SK-N-SH treated with all-trans-retinoic acid at 6 μM for 48 hours (cell line): Measurements from ENCODE around the gene CCDC102B.
"Not testable (repeated sequence)": the region's sequence is repeated elsewhere in the genome, so short reads cannot be mapped to it uniquely, and the experiment has no call there.

Experiments
- ATAC-seq: fragments of 200-7000 bp; cut with Tn5 transposase; 3 replicates; pipeline ENCODE4 v1.9.1; 2020; ENCODE audit warnings: mild to moderate bottlenecking, moderate library complexity
- BACH2 ChIP-seq: fragments of 250-450 bp; sonication (Bioruptor Pico); IDR thresholded peaks from 2 replicates; pipeline ENCODE4 v1.9.0; 2021; ENCODE audit warnings: mild to moderate bottlenecking, borderline replicate concordance
- CREB5 ChIP-seq: fragments of 250-450 bp; sonication (Bioruptor Pico); IDR thresholded peaks from 2 replicates; pipeline ENCODE4 v1.5.1; 2020; ENCODE audit warnings: low read depth, mild to moderate bottlenecking, moderate library complexity
- CSDC2 ChIP-seq: fragments of 250-450 bp; sonication (Bioruptor Pico); IDR thresholded peaks from 2 replicates; pipeline ENCODE4 v1.5.0; 2020; ENCODE audit warnings: mild to moderate bottlenecking, moderate library complexity
- ESRRG ChIP-seq: fragments of 250-450 bp; sonication (Bioruptor Pico); IDR thresholded peaks from 2 replicates; pipeline ENCODE4 v1.6.1; 2021; ENCODE audit warnings: mild to moderate bottlenecking
- GLIS3 ChIP-seq: fragments of 250-450 bp; sonication (Bioruptor Pico); IDR thresholded peaks from 2 replicates; pipeline ENCODE4 v1.5.0; 2020; ENCODE audit warnings: mild to moderate bottlenecking, moderate library complexity
- ISL1 ChIP-seq: fragments of 250-450 bp; sonication (Bioruptor Pico); IDR thresholded peaks from 2 replicates; pipeline ENCODE4 v2.1.2; 2022; ENCODE audit warnings: mild to moderate bottlenecking, moderate library complexity
- OSR1 ChIP-seq: fragments of 250-450 bp; sonication (Bioruptor Pico); IDR thresholded peaks from 2 replicates; pipeline ENCODE4 v1.8.0; 2022; ENCODE audit warnings: moderate library complexity, mild to moderate bottlenecking, inconsistent platforms
- PATZ1 ChIP-seq: fragments of 250-450 bp; sonication (Bioruptor Pico); IDR thresholded peaks from 2 replicates; pipeline ENCODE4 v1.8.0; 2020; ENCODE audit warnings: mild to moderate bottlenecking, moderate library complexity, borderline replicate concordance
- POU6F1 ChIP-seq: fragments of 250-450 bp; sonication (Bioruptor Pico); IDR thresholded peaks from 2 replicates; pipeline ENCODE4 v1.8.0; 2021; ENCODE audit warnings: low read depth, mild to moderate bottlenecking, moderate library complexity, borderline replicate concordance
- PPARA ChIP-seq: fragments of 250-450 bp; sonication (Bioruptor Pico); IDR thresholded peaks from 2 replicates; pipeline ENCODE4 v1.5.0; 2020; ENCODE audit warnings: mild to moderate bottlenecking, borderline replicate concordance
- SNAI2 ChIP-seq: fragments of 250-450 bp; sonication (Bioruptor Pico); IDR thresholded peaks from 2 replicates; pipeline ENCODE4 v1.5.0; 2020; ENCODE audit warnings: mild to moderate bottlenecking, moderate library complexity
- TCF4 ChIP-seq: fragments of 250-450 bp; sonication (Bioruptor Pico); IDR thresholded peaks from 2 replicates; pipeline ENCODE4 v1.8.0; 2021; ENCODE audit warnings: mild to moderate bottlenecking, moderate library complexity, borderline replicate concordance
- TOX ChIP-seq: fragments of 250-450 bp; sonication (Bioruptor Pico); IDR thresholded peaks from 2 replicates; pipeline ENCODE4 v1.8.0; 2021; ENCODE audit warnings: mild to moderate bottlenecking, moderate library complexity, borderline replicate concordance
- ZC3H10 ChIP-seq: fragments of 250-450 bp; sonication (Bioruptor Pico); IDR thresholded peaks from 2 replicates; pipeline ENCODE4 v1.5.1; 2021; ENCODE audit warnings: mild to moderate bottlenecking, moderate library complexity
- ZFP3 ChIP-seq: fragments of 250-450 bp; sonication (Bioruptor Pico); IDR thresholded peaks from 2 replicates; pipeline ENCODE4 v1.5.0; 2020; ENCODE audit warnings: mild to moderate bottlenecking, moderate library complexity
- ZFP30 ChIP-seq: fragments of 450-650 bp; formaldehyde crosslinking; IDR thresholded peaks from 2 replicates; pipeline ENCODE4 v1.5.0; 2022; ENCODE audit warnings: mild to moderate bottlenecking, moderate library complexity
- ZNF70 ChIP-seq: fragments of 450-650 bp; formaldehyde crosslinking; IDR thresholded peaks from 2 replicates; pipeline ENCODE4 v1.5.0; 2020; ENCODE audit warnings: mild to moderate bottlenecking, moderate library complexity
- ZNF8 ChIP-seq: fragments of 450-650 bp; formaldehyde crosslinking; IDR thresholded peaks from 2 replicates; pipeline ENCODE4 v1.5.0; 2020; ENCODE audit warnings: mild to moderate bottlenecking, moderate library complexity

CCDC102B gene

GRCh38 chr18:68784071-68784470 is 13.8 kb upstream of the CCDC102B start:
- no peak for ATAC-seq
- TF ChIP-seq ISL1 (CRISPR knock-in tag): no peak
- TF ChIP-seq CREB5 (CRISPR knock-in tag): no peak
- TF ChIP-seq TCF4 (CRISPR knock-in tag): no peak
- TF ChIP-seq GLIS3 (CRISPR knock-in tag): no peak
- no peak for TF ChIP-seq ZFP30
- no peak for TF ChIP-seq POU6F1 (CRISPR knock-in tag)

GRCh38 chr18:68790290-68790689 is 7.6 kb upstream of the CCDC102B start:
- not testable (repeated sequence) for ATAC-seq

- TF ChIP-seq OSR1: no peak
- TF ChIP-seq SNAI2: no peak
- no peak for TF ChIP-seq PATZ1
- TF ChIP-seq ZNF8: no peak
- no peak for TF ChIP-seq BACH2 (CRISPR knock-in tag)
- TF ChIP-seq ZNF70 (CRISPR knock-in tag): no peak
- TF ChIP-seq TCF4 (CRISPR knock-in tag): no peak
- no peak for TF ChIP-seq TOX (CRISPR knock-in tag)
- TF ChIP-seq ESRRG: no peak
- no peak for TF ChIP-seq ZFP3 (CRISPR knock-in tag)
- no peak for TF ChIP-seq CSDC2
- TF ChIP-seq, all 23 proteins: peak for 0
Observed at GRCh38 chr18:68791801-68792200, 6.1 kb upstream of the CCDC102B start.

GRCh38 chr18:68793951-68794350 is 3.9 kb upstream of the CCDC102B start:
- ATAC-seq: no peak
- TF ChIP-seq POU6F1 (CRISPR knock-in tag): no peak
- no peak for TF ChIP-seq PPARA (CRISPR knock-in tag)
- no peak for TF ChIP-seq ISL1 (CRISPR knock-in tag)
- no peak for TF ChIP-seq BACH2 (CRISPR knock-in tag)
- TF ChIP-seq ZC3H10: no peak
- TF ChIP-seq TCF4 (CRISPR knock-in tag): no peak
- no peak for TF ChIP-seq GLIS3 (CRISPR knock-in tag)

More at GRCh38 chr18:68791801-68792200, 6.1 kb upstream of the CCDC102B start:
- no peak for ATAC-seq

GRCh38 chr18:68796936-68797690 is 767 bp upstream of the CCDC102B start:
- peak; percentile 80 for ATAC-seq
- TF ChIP-seq PATZ1 (peak; percentile 82; the same call in 1 of the 2 replicates), PPARA (CRISPR knock-in tag) (no peak), CSDC2 (no peak), ISL1 (CRISPR knock-in tag) (peak; percentile 75)
